H9 (cell line): ENCODE data around the gene CTIF. TPM values are rescaled to one million over a fixed set of nuclear protein-coding genes. Genes with fewer than 3 reads are reported as not detected.

ENCODE experiments used
- DNase-seq: peaks from one replicate; pipeline ENCODE4 v3.0.0-alpha.2; 2017
- H2AFZ ChIP-seq: one replicate; pipeline ENCODE4 v1.6.1; 2013; ENCODE audit warnings: mild to moderate bottlenecking, low read length, control low read depth, moderate library complexity
- H2AK5ac ChIP-seq: 2 replicates; pipeline ENCODE4 v1.6.1; 2013; ENCODE audit warnings: low read length, control low read depth, mixed read lengths; ENCODE audit not compliant: insufficient read length
- H2BK120ac ChIP-seq: one replicate; pipeline ENCODE4 v1.6.1; 2013; ENCODE audit warnings: low read depth, mild to moderate bottlenecking, low read length, control low read depth, inconsistent platforms; ENCODE audit not compliant: poor library complexity, severe bottlenecking
- H2BK12ac ChIP-seq: 2 replicates; pipeline ENCODE4 v1.6.1; 2013; ENCODE audit warnings: low read length, control low read depth, mixed read lengths, low read depth; ENCODE audit not compliant: insufficient read length
- H2BK15ac ChIP-seq: 2 replicates; pipeline ENCODE4 v1.6.1; 2013; ENCODE audit warnings: low read depth, low read length, control low read depth
- H2BK20ac ChIP-seq: one replicate; pipeline ENCODE4 v1.6.1; 2013; ENCODE audit warnings: low read depth, mild to moderate bottlenecking, low read length, control low read depth, inconsistent platforms; ENCODE audit not compliant: poor library complexity, severe bottlenecking
- H2BK5ac ChIP-seq: 2 replicates; pipeline ENCODE4 v1.6.1; 2013; ENCODE audit warnings: low read length, control low read depth, mixed read lengths; ENCODE audit not compliant: insufficient read length
- H3K14ac ChIP-seq: 2 replicates; pipeline ENCODE4 v1.6.1; 2013; ENCODE audit warnings: low read length, control low read depth; ENCODE audit not compliant: insufficient read depth
- H3K18ac ChIP-seq: 2 replicates; pipeline ENCODE4 v1.6.1; 2013; ENCODE audit warnings: low read depth, mild to moderate bottlenecking, mixed read lengths, low read length, control low read depth; ENCODE audit not compliant: insufficient read length
- H3K23ac ChIP-seq: 2 replicates; pipeline ENCODE4 v1.6.1; 2013; ENCODE audit warnings: low read length, control low read depth, mixed read lengths, low read depth; ENCODE audit not compliant: insufficient read length
- H3K23me2 ChIP-seq: 2 replicates; pipeline ENCODE4 v1.6.1; 2013; ENCODE audit warnings: low read depth, mild to moderate bottlenecking, mixed read lengths, low read length, control low read depth; ENCODE audit not compliant: insufficient read length, poor library complexity, severe bottlenecking
- H3K27ac ChIP-seq: 2 replicates; pipeline ENCODE4 v1.5.1; 2013; ENCODE audit warnings: low read length, control low read depth, mixed read lengths, low read depth; ENCODE audit not compliant: insufficient read length
- H3K27me3 ChIP-seq: 2 replicates; pipeline ENCODE4 v1.6.1; 2013; ENCODE audit warnings: low read length, control low read depth, inconsistent platforms; ENCODE audit not compliant: insufficient read depth
- H3K4ac ChIP-seq: 2 replicates; pipeline ENCODE4 v1.6.1; 2013; ENCODE audit warnings: low read depth, mild to moderate bottlenecking, control low read depth, inconsistent platforms, low read length, moderate library complexity
- H3K4me1 ChIP-seq: 2 replicates; pipeline ENCODE4 v1.6.1; 2013; ENCODE audit warnings: low read length, control low read depth, inconsistent platforms; ENCODE audit not compliant: insufficient read depth
- H3K4me2 ChIP-seq: 2 replicates; pipeline ENCODE4 v1.6.1; 2013; ENCODE audit warnings: low read length, control low read depth, mixed read lengths; ENCODE audit not compliant: insufficient read length, insufficient read depth
- H3K56ac ChIP-seq: 2 replicates; pipeline ENCODE4 v1.6.1; 2013; ENCODE audit warnings: low read depth, mild to moderate bottlenecking, mixed read lengths, low read length, control low read depth; ENCODE audit not compliant: insufficient read length
- H3K79me1 ChIP-seq: 2 replicates; pipeline ENCODE4 v1.6.1; 2013; ENCODE audit warnings: low read depth, mild to moderate bottlenecking, moderate library complexity, low read length, control low read depth, inconsistent platforms; ENCODE audit not compliant: insufficient read depth, poor library complexity, severe bottlenecking
- H3K79me2 ChIP-seq: 2 replicates; pipeline ENCODE4 v1.6.1; 2013; ENCODE audit warnings: low read length, control low read depth, inconsistent platforms; ENCODE audit not compliant: insufficient read depth
- H3K9ac ChIP-seq: 2 replicates; pipeline ENCODE4 v1.6.1; 2013; ENCODE audit warnings: low read length, control low read depth, mixed read lengths; ENCODE audit not compliant: insufficient read length; ENCODE audit errors: extremely low read depth
- H3K9me3 ChIP-seq: one replicate; pipeline ENCODE4 v1.6.1; 2013; ENCODE audit warnings: low read depth, low read length, inconsistent platforms; ENCODE audit not compliant: control insufficient read depth
- H3T11ph ChIP-seq: one replicate; pipeline ENCODE4 v1.6.1; 2013; ENCODE audit warnings: mild to moderate bottlenecking, low read length, control low read depth, inconsistent platforms
- H4K20me1 ChIP-seq: one replicate; pipeline ENCODE4 v1.6.1; 2013; ENCODE audit not compliant: control insufficient read depth, insufficient read length, insufficient read depth
- H4K5ac ChIP-seq: 2 replicates; pipeline ENCODE4 v1.6.1; 2013; ENCODE audit warnings: low read depth, mild to moderate bottlenecking, mixed read lengths, low read length, control low read depth; ENCODE audit not compliant: insufficient read length
- H4K8ac ChIP-seq: replicated peaks from 2 replicates; pipeline ENCODE4 v1.6.1; 2013; ENCODE audit warnings: low read length, control low read depth, mixed read lengths, low read depth; ENCODE audit not compliant: insufficient read length
- H4K91ac ChIP-seq: 2 replicates; pipeline ENCODE4 v1.6.1; 2013; ENCODE audit warnings: low read depth, mild to moderate bottlenecking, moderate library complexity, mixed read lengths, low read length, control low read depth; ENCODE audit not compliant: insufficient read length
- H3K27ac Mint-ChIP-seq, 3 experiments: 2 replicates in 2 of 3; 3 replicates in 1 of 3; pipeline ENCODE4 v1.8.0; 2020 to 2021; ENCODE audit warnings: mixed read lengths in 3 of 3, mild to moderate bottlenecking in 1 of 3, moderate library complexity in 1 of 3
- H3K27me3 Mint-ChIP-seq: 2 replicates; pipeline ENCODE4 v1.8.0; 2021; ENCODE audit warnings: low read depth, mild to moderate bottlenecking, moderate library complexity, mixed read lengths
- H3K36me3 Mint-ChIP-seq, 3 experiments: 2 replicates in 2 of 3; 3 replicates in 1 of 3; pipeline ENCODE4 v1.8.0; 2020 to 2021; ENCODE audit warnings: low read depth in 3 of 3, mixed read lengths in 3 of 3; ENCODE audit not compliant: insufficient read depth in 1 of 3
- H3K4me1 Mint-ChIP-seq, 2 experiments: 2 replicates each; pipeline ENCODE4 v1.8.0; 2020; ENCODE audit warnings: mixed read lengths in 2 of 2
- H3K4me3 Mint-ChIP-seq, 2 experiments: 2 replicates in 1 of 2; 3 replicates in 1 of 2; pipeline ENCODE4 v1.8.0; 2020 to 2021; ENCODE audit warnings: mild to moderate bottlenecking in 2 of 2, mixed read lengths in 2 of 2, moderate library complexity in 1 of 2
- H3K9me3 Mint-ChIP-seq, 2 experiments: 2 replicates in 1 of 2; 3 replicates in 1 of 2; pipeline ENCODE4 v1.8.0; 2020; ENCODE audit warnings: mild to moderate bottlenecking in 2 of 2, mixed read lengths in 2 of 2, moderate library complexity in 1 of 2
- CTCF ChIP-seq: fragments of 200-600 bp; sonication (generic); conservative IDR thresholded peaks from 3 replicates; pipeline ENCODE4 v1.8.0; 2021; ENCODE audit warnings: antibody characterized with exemption, mild to moderate bottlenecking
- WGBS: extraction: QIAGEN DNeasy Blood & Tissue Kit; methylation state at CpG from one replicate; pipeline ENCODE4 v1.1.7; 2013; ENCODE audit warnings: missing lambda C conversion rate, low lambda C conversion rate, mixed read lengths; ENCODE audit not compliant: insufficient read length; ENCODE audit errors: extremely low coverage; 5-methylcytosine and 5-hydroxymethylcytosine counted together
- total RNA-seq: library from RNA; stranded (reverse); gene quantifications from 2 replicates; pipeline ENCODE4 v1.2.1, GENCODE V29; 2021

CTIF gene
- total RNA-seq, 1 experiment from 2014 or later = 15.8 TPM

- Histone ChIP-seq H2BK15ac (no peak overlapping the region), H4K5ac (no peak overlapping the region), H3K4me2 (no peak overlapping the region), H2BK20ac (no peak overlapping the region), H3K9ac (no peak overlapping the region), H3T11ph (no peak overlapping the region), H3K79me1 (no peaks in the 10 kb centered on the region), H4K8ac (no peak overlapping the region), H2BK5ac (no peak overlapping the region), H3K4me1 (no peaks in the 10 kb centered on the region), H3K23me2 (no peaks in the 10 kb centered on the region), H3K14ac (no peak overlapping the region), H2AK5ac (no peak overlapping the region), H3K9me3 (no peaks in the 10 kb centered on the region), H3K4ac (no peak overlapping the region), H3K56ac (no peak overlapping the region), H3K79me2 (no peaks in the 10 kb centered on the region), H2BK120ac (no peak overlapping the region), H4K91ac (no peak overlapping the region), H3K18ac (no peak overlapping the region), H2BK12ac (no peak overlapping the region), H3K27me3 (no peaks in the 10 kb centered on the region), H2AFZ (no peak overlapping the region), H3K27ac (no peak overlapping the region), H4K20me1 (no peaks in the 10 kb centered on the region), H3K23ac (no peak overlapping the region)
- H3K4me3 Mint-ChIP-seq = no peak overlapping the region
- no peak overlapping the region for H3K27ac Mint-ChIP-seq
- DNase-seq = no peak
- no peak for TF ChIP-seq CTCF
- WGBS = no CpG with 5 or more reads among the region's 4 CpGs
- peaks cover 8 to 11% of the 10 kb centered on the region in 2 experiments for H3K9me3 Mint-ChIP-seq
- peaks cover 4 to 9% (median 5%) of the 10 kb centered on the region in 3 experiments; a peak in 4 of 7 replicates for H3K36me3 Mint-ChIP-seq
- H3K4me1 Mint-ChIP-seq = peaks cover 6 to 13% of the 10 kb centered on the region in 2 experiments
- peaks cover 2% of the 10 kb centered on the region; the same call in 1 of the 2 replicates for H3K27me3 Mint-ChIP-seq
Measured at GRCh38 chr18:48899558-48900174, 360.8 kb downstream of the CTIF start.
